ENCODE data around the gene RUVBL2.

The RUVBL2 gene

DNA sequence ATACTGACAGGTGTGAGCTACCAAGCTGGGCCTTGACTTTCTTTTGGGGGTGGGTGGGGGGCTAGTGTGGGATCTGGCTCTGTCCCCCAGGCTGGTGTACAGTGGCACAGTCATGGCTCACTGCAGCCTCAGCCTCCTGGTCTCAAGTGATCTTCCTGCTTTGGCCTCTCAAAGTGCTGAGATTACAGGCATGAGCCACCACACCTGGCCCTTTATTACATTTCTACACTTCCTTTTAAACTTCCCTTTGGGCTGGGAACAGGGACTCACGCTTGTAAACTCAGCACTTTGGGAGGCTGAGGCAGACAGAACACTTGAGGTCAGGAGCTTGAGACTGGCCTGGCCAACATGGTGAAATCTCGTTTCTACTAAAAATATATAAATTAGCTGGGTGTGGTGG is 16.6 kb upstream of the RUVBL2 start:
- TF ChIP-seq, protein P1, sequence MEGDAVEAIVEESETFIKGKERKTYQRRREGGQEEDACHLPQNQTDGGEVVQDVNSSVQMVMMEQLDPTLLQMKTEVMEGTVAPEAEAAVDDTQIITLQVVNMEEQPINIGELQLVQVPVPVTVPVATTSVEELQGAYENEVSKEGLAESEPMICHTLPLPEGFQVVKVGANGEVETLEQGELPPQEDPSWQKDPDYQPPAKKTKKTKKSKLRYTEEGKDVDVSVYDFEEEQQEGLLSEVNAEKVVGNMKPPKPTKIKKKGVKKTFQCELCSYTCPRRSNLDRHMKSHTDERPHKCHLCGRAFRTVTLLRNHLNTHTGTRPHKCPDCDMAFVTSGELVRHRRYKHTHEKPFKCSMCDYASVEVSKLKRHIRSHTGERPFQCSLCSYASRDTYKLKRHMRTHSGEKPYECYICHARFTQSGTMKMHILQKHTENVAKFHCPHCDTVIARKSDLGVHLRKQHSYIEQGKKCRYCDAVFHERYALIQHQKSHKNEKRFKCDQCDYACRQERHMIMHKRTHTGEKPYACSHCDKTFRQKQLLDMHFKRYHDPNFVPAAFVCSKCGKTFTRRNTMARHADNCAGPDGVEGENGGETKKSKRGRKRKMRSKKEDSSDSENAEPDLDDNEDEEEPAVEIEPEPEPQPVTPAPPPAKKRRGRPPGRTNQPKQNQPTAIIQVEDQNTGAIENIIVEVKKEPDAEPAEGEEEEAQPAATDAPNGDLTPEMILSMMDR (IDR thresholded peaks at IDR 0.05; ENCODE audit: insufficient read depth, missing control alignments), result no peak
- DNase-seq (ENCODE audit: insufficient read length, low spot score), result no peak
- no peak for FAIRE-seq

DNA sequence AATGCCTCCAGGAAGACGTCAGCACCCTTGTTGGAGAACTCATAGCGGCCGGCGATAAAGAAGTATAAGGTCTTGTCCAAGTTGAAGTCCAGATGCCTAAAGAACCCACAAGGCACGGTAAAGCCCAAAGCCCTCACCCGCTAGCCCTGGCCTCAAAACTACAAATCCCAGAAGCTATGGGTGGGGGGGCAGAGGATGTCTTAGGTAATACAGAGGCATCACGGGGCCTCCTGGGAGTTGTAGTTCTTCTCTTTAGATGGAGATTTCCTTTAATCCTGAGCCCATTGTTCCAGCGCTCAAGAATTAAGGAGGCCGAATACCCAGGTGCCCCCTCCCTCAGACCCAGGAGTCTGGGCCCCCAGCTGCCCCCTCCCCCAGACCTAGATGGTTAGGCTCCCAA is 11.4 kb upstream of the RUVBL2 start:
- TF ChIP-seq, protein P1 (IDR thresholded peaks at IDR 0.05; ENCODE audit: insufficient read depth, missing control alignments), result no peak
- FAIRE-seq (no peak), DNase-seq (ENCODE audit: insufficient read length, low spot score) (no peak)

DNA sequence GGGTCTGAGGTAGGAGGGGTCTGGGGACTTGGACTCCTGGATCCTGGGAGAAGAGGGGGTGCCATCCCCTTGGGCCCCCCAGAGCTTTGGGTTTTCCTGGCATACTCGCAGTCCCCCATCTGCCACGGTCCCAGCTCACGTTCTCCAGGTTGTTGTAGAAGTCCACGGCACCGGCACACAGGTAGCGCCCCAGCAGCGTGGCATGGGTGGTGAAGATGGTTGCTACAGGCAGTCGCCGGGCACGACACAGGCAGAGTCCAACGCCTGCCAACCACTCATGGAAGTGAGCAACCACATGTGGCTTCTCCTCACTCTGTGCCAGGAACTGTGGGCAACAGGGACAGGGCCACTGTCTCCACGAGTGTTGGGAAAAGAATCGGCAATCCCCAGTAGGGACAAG is 8.0 kb upstream of the RUVBL2 start:
- TF ChIP-seq, protein P1 (IDR thresholded peaks at IDR 0.05; ENCODE audit: insufficient read depth, missing control alignments), result no peak
- no peak for FAIRE-seq
- DNase-seq (ENCODE audit: insufficient read length, low spot score), result no peak

DNA sequence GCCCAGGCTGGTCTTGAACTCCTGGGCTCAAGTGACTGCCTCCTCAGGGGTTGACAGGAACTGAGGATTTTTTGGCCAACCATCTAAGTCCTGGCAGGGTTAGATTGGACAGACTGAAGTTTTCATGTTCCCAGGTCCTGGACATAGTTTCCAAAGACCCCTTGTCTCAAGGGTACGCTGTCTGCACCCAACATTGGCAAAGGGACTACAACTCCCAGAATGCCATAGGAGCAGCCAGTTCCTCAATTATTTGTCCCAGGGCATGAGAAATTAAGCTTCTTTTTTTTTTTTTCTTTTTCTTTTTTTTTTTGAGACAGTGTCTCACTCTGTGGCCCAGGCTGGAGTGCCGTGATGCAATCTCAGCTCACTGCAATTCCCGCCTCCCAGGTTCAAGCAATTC is 7.5 kb upstream of the RUVBL2 start:
- FAIRE-seq, result no peak
- TF ChIP-seq, protein P1 (IDR thresholded peaks at IDR 0.05; ENCODE audit: insufficient read depth, missing control alignments), result no peak
- DNase-seq (ENCODE audit: insufficient read length, low spot score), result no peak

DNA sequence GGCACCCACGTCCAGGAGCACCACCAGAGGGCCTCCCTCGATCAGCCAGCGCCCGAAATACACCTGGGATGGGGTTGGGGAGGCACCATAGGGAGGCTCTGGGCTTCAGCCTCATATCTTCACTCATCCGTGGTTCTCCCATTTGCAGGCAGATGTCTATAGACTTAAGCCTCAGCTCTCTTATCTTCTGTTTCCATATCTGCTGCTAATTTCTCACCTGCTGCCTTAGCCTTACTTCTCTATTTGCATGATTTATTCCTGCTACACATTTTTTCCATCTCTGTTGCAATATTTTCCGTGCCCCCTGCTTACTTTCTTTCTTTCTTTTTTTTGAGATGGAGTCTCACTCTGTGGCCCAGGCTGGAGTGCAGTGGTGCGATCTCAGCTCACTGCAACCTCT is 6.4 kb upstream of the RUVBL2 start:
- DNase-seq (ENCODE audit: insufficient read length, low spot score) (no peak), FAIRE-seq (no peak)
- TF ChIP-seq, protein P1 (IDR thresholded peaks at IDR 0.05; ENCODE audit: insufficient read depth, missing control alignments), result no peak

GRCh38 chr19:48988286-48988685 is 5.4 kb upstream of the RUVBL2 start:
- FAIRE-seq, result no peak

GRCh38 chr19:48988860-48989259 is 4.8 kb upstream of the RUVBL2 start:
- FAIRE-seq, result no peak
- no peak for DNase-seq (ENCODE audit: insufficient read length, low spot score)
- TF ChIP-seq, protein P1 (IDR thresholded peaks at IDR 0.05; ENCODE audit: insufficient read depth, missing control alignments), result no peak

More at GRCh38 chr19:48988286-48988685, 5.4 kb upstream of the RUVBL2 start:
- no peak for DNase-seq (ENCODE audit: insufficient read length, low spot score)
- TF ChIP-seq, protein P1 (IDR thresholded peaks at IDR 0.05; ENCODE audit: insufficient read depth, missing control alignments), result no peak

Data from D721Med (cell line).